ENCODE measurements around the gene CIDEB.

The CIDEB gene

GRCh38 chr14:24348186-24348585 lies 40.4 kb upstream of the CIDEB start:
- H3K4me3 ChIP-seq (replicated peaks; ENCODE audit: insufficient read depth, low read length) = no peak overlapping the region
- TF ChIP-seq POLR2AphosphoS5 (IDR thresholded peaks at IDR 0.05; ENCODE audit: low read depth) (no peak), REST (IDR thresholded peaks at IDR 0.05; ENCODE audit: insufficient replicate concordance, low read depth) (no peak), CTCF (IDR thresholded peaks at IDR 0.05; ENCODE audit: insufficient read depth, low read length) (no peak), GABPA (IDR thresholded peaks at IDR 0.05; ENCODE audit: low read depth) (no peak), SPI1 (IDR thresholded peaks at IDR 0.05; ENCODE audit: borderline replicate concordance, low read depth) (no peak)
- no peak for DNase-seq (ENCODE audit: low read depth in 1 of 2, low spot score in 1 of 2)
- H3K27ac ChIP-seq (replicated peaks) = no peak overlapping the region
- H3K27me3 ChIP-seq (ENCODE audit: insufficient read depth, poor library complexity, severe bottlenecking) = no peaks in the 10 kb centered on the region

- TF ChIP-seq REST (IDR thresholded peaks at IDR 0.05; ENCODE audit: insufficient replicate concordance, low read depth) = no peak
- TF ChIP-seq POLR2AphosphoS5 (IDR thresholded peaks at IDR 0.05; ENCODE audit: low read depth) = no peak
- TF ChIP-seq GABPA (IDR thresholded peaks at IDR 0.05; ENCODE audit: low read depth) = no peak
- no peak for TF ChIP-seq SPI1 (IDR thresholded peaks at IDR 0.05; ENCODE audit: borderline replicate concordance, low read depth)
Measured at GRCh38 chr14:24347134-24347533, 39.4 kb upstream of the CIDEB start.

GRCh38 chr14:24343795-24344660 lies 36.3 kb upstream of the CIDEB start:
- no peak overlapping the region for H3K4me3 ChIP-seq (replicated peaks; ENCODE audit: insufficient read depth, low read length)
- no peak for DNase-seq (ENCODE audit: low read depth in 1 of 2, low spot score in 1 of 2)
- TF ChIP-seq GABPA (IDR thresholded peaks at IDR 0.05; ENCODE audit: low read depth) = no peak
- TF ChIP-seq REST (IDR thresholded peaks at IDR 0.05; ENCODE audit: insufficient replicate concordance, low read depth) = no peak
- no peak; the same call in 1 of the 2 replicates for TF ChIP-seq SPI1 (IDR thresholded peaks at IDR 0.05; ENCODE audit: borderline replicate concordance, low read depth)
- no peak for TF ChIP-seq CTCF (IDR thresholded peaks at IDR 0.05; ENCODE audit: insufficient read depth, low read length)
- no peak for TF ChIP-seq POLR2AphosphoS5 (IDR thresholded peaks at IDR 0.05; ENCODE audit: low read depth)
- H3K27ac ChIP-seq (replicated peaks) = no peak overlapping the region
- no peaks in the 10 kb centered on the region for H3K27me3 ChIP-seq (ENCODE audit: insufficient read depth, poor library complexity, severe bottlenecking)

More at GRCh38 chr14:24347134-24347533, 39.4 kb upstream of the CIDEB start:
- Histone ChIP-seq H3K4me3 (replicated peaks; ENCODE audit: insufficient read depth, low read length) (no peak overlapping the region), H3K27me3 (ENCODE audit: insufficient read depth, poor library complexity, severe bottlenecking) (no peaks in the 10 kb centered on the region), H3K27ac (replicated peaks) (no peak overlapping the region)
- no peak for DNase-seq (ENCODE audit: low read depth in 1 of 2, low spot score in 1 of 2)
